Posterior cingulate gyrus (tissue), 11 donors: ENCODE data around the gene TTC7B.
A peak's percentile ranks its signal among the peaks of the same experiment; 100 is the strongest.

Experiments used
- DNase-seq, 10 donors: peaks; one replicate each; pipeline versions ENCODE4 v3.0.0 to v3.0.0-alpha.2; 2020 to 2021; ENCODE audit warnings: mixed read lengths in 3 of 10
- intact Hi-C: fragments of 100-400 bp; cut with DNase I; formaldehyde crosslinking; loops from one replicate; pipeline ENCODE4 v1.15.1; 2023

Gene TTC7B

GRCh38 chr14:90611936-90612335 lies 204.3 kb downstream of the TTC7B start:
- intact Hi-C loops = no loop called here
- DNase-seq = no peak

GRCh38 chr14:90611501-90611900 lies 204.7 kb downstream of the TTC7B start:
- intact Hi-C loops = no loop called here
- no peak for DNase-seq

- DNase-seq = no peak
- intact Hi-C loops = no loop called here
These were observed 205.7 kb downstream of the TTC7B start for GRCh38 chr14:90610346-90611040.

GRCh38 chr14:90609376-90609775 lies 206.9 kb downstream of the TTC7B start:
- no peak for DNase-seq
- intact Hi-C loops = no loop called here

GRCh38 chr14:90608929-90609341 lies 207.3 kb downstream of the TTC7B start:
- peak in 1 of 10 donors; percentile 73 for DNase-seq
- intact Hi-C loops = no loop called here

GRCh38 chr14:90608281-90608680 lies 207.9 kb downstream of the TTC7B start:
- intact Hi-C loops = no loop called here
- peak in 1 of 10 donors; percentile 81 for DNase-seq

- intact Hi-C loops = no loop called here
- peak in 3 of 10 donors; percentile 30 to 88 (median 35) for DNase-seq
These were observed 209.1 kb downstream of the TTC7B start for GRCh38 chr14:90607141-90607540.

- no peak for DNase-seq
- intact Hi-C loops = no loop called here
These were observed 209.8 kb downstream of the TTC7B start for GRCh38 chr14:90606434-90606833.

- peak in 1 of 10 donors; percentile 34 for DNase-seq
- intact Hi-C loops = no loop called here
These were observed 210.8 kb downstream of the TTC7B start for GRCh38 chr14:90605430-90605829.

GRCh38 chr14:90604356-90604755 lies 211.9 kb downstream of the TTC7B start:
- DNase-seq = no peak
- intact Hi-C loops = no loop called here

- intact Hi-C loops = no loop called here
- DNase-seq = peak in 1 of 10 donors; percentile 10
These were observed 212.4 kb downstream of the TTC7B start for GRCh38 chr14:90603841-90604240.

- DNase-seq = no peak
- intact Hi-C loops = no loop called here
These were observed 212.9 kb downstream of the TTC7B start for GRCh38 chr14:90603336-90603735.

GRCh38 chr14:90602088-90602687 lies 214.0 kb downstream of the TTC7B start:
- DNase-seq = peak in 1 of 10 donors; percentile 82
- intact Hi-C loops = no loop called here

- peak in 1 of 10 donors; percentile 61 for DNase-seq
These were observed 214.7 kb downstream of the TTC7B start for GRCh38 chr14:90601563-90601962.

GRCh38 chr14:90600619-90601018 lies 215.6 kb downstream of the TTC7B start:
- intact Hi-C loops = no loop called here
- DNase-seq = peak in 1 of 10 donors; percentile 88

More at GRCh38 chr14:90601563-90601962, 214.7 kb downstream of the TTC7B start:
- intact Hi-C loops = no loop called here

- intact Hi-C loops = loop anchor here (1.0 kb wide), 1 partner anchor 201 kb away; no protein-coding TSS in a partner anchor
- DNase-seq = peak in 3 of 10 donors; percentile 37 to 89 (median 55)
These were observed 216.3 kb downstream of the TTC7B start for GRCh38 chr14:90599748-90600507.

- peak in 1 of 10 donors; percentile 87 for DNase-seq
- intact Hi-C loops = loop anchor here (1.0 kb wide), 1 partner anchor 200 kb away; no protein-coding TSS in a partner anchor
These were observed 216.9 kb downstream of the TTC7B start for GRCh38 chr14:90599339-90599738.

- peak in 1 of 10 donors; percentile 73 for DNase-seq
These were observed 218.3 kb downstream of the TTC7B start for GRCh38 chr14:90597961-90598360.

GRCh38 chr14:90596733-90597132 lies 219.5 kb downstream of the TTC7B start:
- DNase-seq = no peak

More at GRCh38 chr14:90597961-90598360, 218.3 kb downstream of the TTC7B start:
- intact Hi-C loops = no loop called here

GRCh38 chr14:90593254-90594040 lies 222.8 kb downstream of the TTC7B start:
- intact Hi-C loops = no loop called here
- peak in 1 of 10 donors; percentile 80 for DNase-seq

More at GRCh38 chr14:90596733-90597132, 219.5 kb downstream of the TTC7B start:
- intact Hi-C loops = no loop called here
